ENCODE results near the gene PLXNA4. TPM values are rescaled to one million over a fixed set of nuclear protein-coding genes. Genes with fewer than 3 reads are reported as not detected.

Gene PLXNA4
- total RNA-seq, 1 experiment from 2014 or later: 0.10 TPM

DNA sequence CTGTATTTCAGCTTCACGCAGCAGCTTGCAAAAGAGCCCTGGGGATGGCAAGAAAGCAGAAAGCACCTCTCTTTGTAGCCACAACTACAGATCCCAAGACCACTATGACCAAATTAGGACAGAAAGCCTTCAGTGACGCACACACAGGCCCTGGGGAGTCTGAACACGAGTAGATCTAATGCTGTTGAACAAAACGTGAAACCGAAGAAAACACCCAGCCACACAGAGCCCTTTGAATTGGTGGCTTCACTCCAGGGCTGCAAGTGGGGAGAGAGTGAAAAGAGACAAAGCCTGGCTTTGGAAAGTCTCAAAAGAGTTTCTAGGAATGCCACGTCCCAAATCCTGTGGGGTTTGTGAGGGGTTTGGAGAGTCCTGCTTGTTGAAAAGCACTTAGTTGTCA is 28.4 kb downstream of the PLXNA4 start:
- Histone ChIP-seq H3K36me3 (ENCODE audit: control insufficient read depth, insufficient read depth, low read length) (no peaks in the 10 kb centered on the region), H3K27me3 (ENCODE audit: control insufficient read depth, insufficient read depth, low read length) (peaks cover 8% of the 10 kb centered on the region), H3K27ac (ENCODE audit: low read length) (no peak overlapping the region), H3K4me3 (ENCODE audit: low read depth in 2 of 2, low read length in 2 of 2) (no peak overlapping the region), H3K4me1 (ENCODE audit: control insufficient read depth, insufficient read depth, low read length) (no peaks in the 10 kb centered on the region), H3K9me3 (ENCODE audit: control insufficient read depth, insufficient read depth, low read depth, low read length) (peaks cover 4% of the 10 kb centered on the region; the same call in 1 of the 2 replicates)
- DNase-seq (ENCODE audit: low read depth, low spot score) (no peak), ATAC-seq (no peak)
- no TSS peak for BruUV-seq (replicated peaks)
- ChIA-PET CTCF (no interaction called here), POLR2A (no interaction called here)
- no peak for TF ChIP-seq CTCF (IDR thresholded peaks at IDR 0.05)
- no peak for TF ChIP-seq TCF7L2 (IDR thresholded peaks at IDR 0.05; ENCODE audit: low read depth, low read length)
- no peak for TF ChIP-seq SIN3A (IDR thresholded peaks at IDR 0.05; ENCODE audit: borderline replicate concordance, insufficient read depth, low read depth, low read length)
- TF ChIP-seq POLR2AphosphoS5 (IDR thresholded peaks at IDR 0.05; ENCODE audit: low read depth, low read length): no peak
- no peak for TF ChIP-seq REST (IDR thresholded peaks at IDR 0.05; ENCODE audit: insufficient read depth in 1 of 2, low read depth in 2 of 2, low read length in 1 of 2)
- in situ Hi-C loops (cut with HindIII; ENCODE audit: low pct_unique_long_range_greater_than_20kb, low sequenced_read_pairs) (no loop called here), intact Hi-C loops (cut with micrococcal nuclease; ENCODE audit: unreplicated experiment) (no loop called here)

GRCh38 chr7:132546366-132547127 is 29.7 kb downstream of the PLXNA4 start:
- no peak for ATAC-seq
- H3K36me3 ChIP-seq (ENCODE audit: control insufficient read depth, insufficient read depth, low read length): no peaks in the 10 kb centered on the region
- CTCF ChIA-PET: no interaction called here
- POLR2A ChIA-PET: no interaction called here
- no peak overlapping the region for H3K27ac ChIP-seq (ENCODE audit: low read length)
- intact Hi-C loops (cut with micrococcal nuclease; ENCODE audit: unreplicated experiment) (no loop called here), in situ Hi-C loops (cut with HindIII; ENCODE audit: low pct_unique_long_range_greater_than_20kb, low sequenced_read_pairs) (no loop called here)
- peaks cover 8% of the 10 kb centered on the region for H3K27me3 ChIP-seq (ENCODE audit: control insufficient read depth, insufficient read depth, low read length)
- no peak overlapping the region for H3K4me3 ChIP-seq (ENCODE audit: low read depth in 2 of 2, low read length in 2 of 2)
- DNase-seq (ENCODE audit: low read depth, low spot score): no peak
- no TSS peak for BruUV-seq (replicated peaks)
- H3K9me3 ChIP-seq (ENCODE audit: control insufficient read depth, insufficient read depth, low read depth, low read length): peaks cover 4% of the 10 kb centered on the region; the same call in 1 of the 2 replicates
- no peaks in the 10 kb centered on the region for H3K4me1 ChIP-seq (ENCODE audit: control insufficient read depth, insufficient read depth, low read length)
- no peak for TF ChIP-seq SIN3A (IDR thresholded peaks at IDR 0.05; ENCODE audit: borderline replicate concordance, insufficient read depth, low read depth, low read length)
- TF ChIP-seq POLR2AphosphoS5 (IDR thresholded peaks at IDR 0.05; ENCODE audit: low read depth, low read length): no peak
- TF ChIP-seq TCF7L2 (IDR thresholded peaks at IDR 0.05; ENCODE audit: low read depth, low read length): no peak
- no peak for TF ChIP-seq CTCF (IDR thresholded peaks at IDR 0.05)
- TF ChIP-seq REST (IDR thresholded peaks at IDR 0.05; ENCODE audit: insufficient read depth in 1 of 2, low read depth in 2 of 2, low read length in 1 of 2): no peak

Measured in Panc1 (cell line).